GM18502 (cell line): ENCODE results near the gene GABPB2.
A peak's percentile ranks its signal among the peaks of the same experiment; 100 is the strongest.

Experiments used
- ATAC-seq: cut with Tn5 transposase; IDR thresholded peaks from one replicate; pipeline ENCODE4 v1.9.1; 2021; ENCODE audit warnings: mild to moderate bottlenecking; ENCODE audit not compliant: unreplicated experiment, poor library complexity

Gene GABPB2

DNA sequence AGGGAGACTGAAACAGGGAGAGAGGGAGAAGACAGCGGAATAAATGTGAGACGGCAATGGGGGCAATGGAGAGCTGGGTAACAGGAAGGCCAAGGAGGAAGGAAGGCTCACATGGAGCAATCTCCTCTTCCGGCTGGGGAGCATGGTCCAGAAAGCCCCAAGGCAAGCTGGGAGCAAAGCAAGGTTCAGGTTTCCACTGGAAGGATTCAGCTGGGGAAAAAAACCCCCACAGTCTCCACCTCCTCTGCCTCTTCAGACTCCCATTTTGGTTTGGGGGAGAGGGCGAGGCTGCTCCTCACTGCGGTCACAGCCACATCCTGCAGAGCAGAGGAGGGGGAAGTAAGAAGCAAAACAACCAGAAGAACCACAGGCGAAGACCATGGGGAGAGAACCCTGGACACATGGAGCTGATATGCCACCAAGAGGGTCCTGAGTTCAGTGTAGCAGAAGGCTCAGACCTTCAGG is 86.5 kb downstream of the GABPB2 start:
- ATAC-seq: no peak

DNA sequence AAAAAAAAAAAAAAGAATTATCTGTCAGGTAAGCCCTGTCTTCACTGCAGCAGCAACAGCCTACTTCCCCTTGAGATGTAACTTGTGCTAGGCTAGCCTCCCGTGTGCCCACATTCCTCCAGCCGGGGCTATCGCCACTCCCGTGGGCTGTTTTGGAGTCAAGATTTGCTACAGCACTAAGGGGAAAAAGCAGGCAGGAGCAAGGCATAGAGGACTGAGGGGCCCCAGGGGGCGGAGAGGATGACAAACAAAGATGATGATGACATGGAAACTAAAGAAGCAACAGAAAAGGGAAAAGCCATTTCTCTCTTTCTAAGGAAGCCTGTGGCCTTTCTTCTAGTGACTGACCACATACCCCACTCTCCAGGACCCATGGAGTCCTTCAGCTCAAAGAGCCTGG is 87.8 kb downstream of the GABPB2 start:
- no peak for ATAC-seq

DNA sequence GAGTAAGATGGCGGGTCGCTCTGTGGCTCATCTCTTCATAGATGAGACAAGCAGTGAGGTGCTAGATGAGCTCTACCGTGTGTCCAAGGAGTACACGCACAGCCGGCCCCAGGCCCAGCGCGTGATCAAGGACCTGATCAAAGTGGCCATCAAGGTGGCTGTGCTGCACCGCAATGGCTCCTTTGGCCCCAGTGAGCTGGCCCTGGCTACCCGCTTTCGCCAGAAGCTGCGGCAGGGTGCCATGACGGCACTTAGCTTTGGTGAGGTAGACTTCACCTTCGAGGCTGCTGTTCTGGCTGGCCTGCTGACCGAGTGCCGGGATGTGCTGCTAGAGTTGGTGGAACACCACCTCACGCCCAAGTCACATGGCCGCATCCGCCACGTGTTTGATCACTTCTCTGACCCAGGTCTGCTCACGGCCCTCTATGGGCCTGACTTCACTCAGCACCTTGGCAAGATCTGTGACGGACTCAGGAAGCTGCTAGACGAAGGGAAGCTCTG is 88.2 kb downstream of the GABPB2 start:
- ATAC-seq: no peak

DNA sequence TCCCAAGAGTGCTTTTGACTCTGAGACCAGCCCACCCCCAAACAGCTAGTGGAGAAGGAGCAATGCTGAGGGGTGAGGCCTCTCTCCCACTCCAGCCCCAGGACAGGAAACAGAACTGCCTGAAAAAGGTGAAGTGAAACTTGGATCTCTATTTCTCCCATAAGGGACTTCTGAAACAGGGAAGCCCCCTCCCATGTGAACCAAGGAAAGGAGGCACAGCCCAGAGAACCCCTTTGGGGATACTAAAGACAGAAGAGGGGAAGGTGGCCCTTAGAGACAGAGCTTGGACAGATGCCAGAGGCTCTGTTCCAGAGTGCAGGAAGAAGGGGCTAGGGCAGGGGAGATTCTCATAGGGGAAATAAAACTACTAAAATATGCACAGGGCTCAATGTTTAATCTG is 88.8 kb downstream of the GABPB2 start:
- no peak for ATAC-seq

DNA sequence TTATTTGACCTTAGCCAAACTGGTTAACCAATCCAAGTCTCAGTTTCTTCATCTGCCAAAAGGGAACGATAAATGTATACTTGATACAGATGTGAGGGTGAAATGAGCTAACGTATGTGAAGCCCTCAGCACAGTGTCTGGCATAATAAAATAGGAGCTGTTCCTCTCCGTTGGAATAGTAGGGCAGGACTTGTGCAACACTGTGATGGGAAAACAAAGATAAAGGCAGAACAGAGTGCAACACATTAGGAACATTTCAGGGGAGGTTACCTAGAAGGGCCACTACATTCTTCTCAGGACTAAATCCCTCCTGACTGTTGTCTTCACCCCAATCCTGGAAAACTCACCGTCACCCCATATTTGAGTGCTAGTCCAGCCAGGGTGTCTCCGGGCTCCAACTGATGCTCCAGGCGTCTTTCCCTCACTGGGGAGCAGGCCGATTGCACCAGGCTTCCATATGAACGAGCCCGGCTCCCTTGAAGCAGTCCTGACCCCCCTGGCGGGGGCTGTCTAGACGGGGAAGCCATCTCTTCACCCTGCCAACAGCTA is 94.2 kb downstream of the GABPB2 start:
- ATAC-seq: no peak

DNA sequence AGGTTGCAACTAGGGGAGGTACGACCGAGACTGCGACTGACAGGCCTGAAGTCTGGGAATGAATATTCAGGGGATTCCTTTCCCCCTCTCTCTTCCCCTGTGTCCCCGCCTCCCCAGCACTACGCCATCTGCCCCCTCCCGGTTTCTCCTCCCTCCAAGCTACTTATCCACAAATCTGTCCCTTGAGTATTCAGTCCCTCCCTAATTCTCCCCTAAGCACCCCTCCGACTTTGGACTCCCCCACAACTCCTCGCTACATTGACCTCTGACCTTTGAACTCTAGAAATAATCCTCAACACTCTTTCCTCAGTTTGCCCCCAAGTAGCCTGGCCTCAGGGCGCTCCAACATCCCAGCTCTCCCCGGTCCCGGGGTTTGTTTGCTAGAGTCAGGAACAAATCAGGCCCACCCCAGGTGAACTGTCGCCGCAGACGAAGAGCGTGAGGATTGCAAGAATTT is 94.7 kb downstream of the GABPB2 start:
- no peak for ATAC-seq

DNA sequence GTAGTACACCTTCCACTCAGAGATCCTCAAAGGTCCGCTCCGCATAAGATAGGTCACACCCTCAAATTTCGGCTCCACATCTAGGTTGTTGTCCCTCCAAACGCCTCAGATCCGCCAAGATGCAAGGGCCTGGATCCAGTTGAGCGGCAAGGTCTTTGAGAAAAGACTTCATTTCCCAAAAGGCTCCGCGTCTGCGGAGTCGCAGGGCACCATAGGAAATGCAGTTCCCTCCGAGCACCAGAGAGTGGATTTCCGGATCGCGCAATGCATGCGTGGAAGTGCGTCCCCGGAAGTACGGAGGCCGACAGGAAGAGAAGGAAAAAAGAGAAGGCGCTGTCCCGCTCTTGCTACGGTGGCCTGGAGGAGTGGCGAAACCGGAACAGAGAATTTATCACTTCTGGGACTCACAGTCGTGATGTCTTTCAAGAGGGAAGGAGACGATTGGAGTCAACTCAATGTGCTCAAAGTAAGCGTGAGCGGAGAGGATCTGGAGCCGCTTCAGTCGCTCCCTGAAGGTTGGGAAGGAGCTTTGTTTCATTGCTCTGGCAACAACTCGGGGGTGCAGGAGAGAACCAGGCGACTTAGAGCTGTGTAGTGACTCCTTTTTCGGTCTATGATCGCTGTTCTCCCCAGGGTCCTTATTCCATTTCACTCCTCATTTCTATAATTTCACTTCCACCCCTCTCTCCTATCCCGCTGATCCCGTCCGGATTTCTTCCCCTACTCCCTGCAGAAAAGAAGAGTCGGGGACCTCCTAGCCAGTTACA is 95.4 kb downstream of the GABPB2 start, which contains the start of the genes LYSMD1 and SCNM1:
Gene LYSMD1 (minus strand): TSS at position 165 of the 767 bp plus-strand sequence. CDS start 644 bp downstream, outside the sequence.
Gene SCNM1 (plus strand): TSS at position 407 of the 767 bp plus-strand sequence. CDS start 9 bp downstream, at position 416.
- peak; percentile 89 for ATAC-seq

DNA sequence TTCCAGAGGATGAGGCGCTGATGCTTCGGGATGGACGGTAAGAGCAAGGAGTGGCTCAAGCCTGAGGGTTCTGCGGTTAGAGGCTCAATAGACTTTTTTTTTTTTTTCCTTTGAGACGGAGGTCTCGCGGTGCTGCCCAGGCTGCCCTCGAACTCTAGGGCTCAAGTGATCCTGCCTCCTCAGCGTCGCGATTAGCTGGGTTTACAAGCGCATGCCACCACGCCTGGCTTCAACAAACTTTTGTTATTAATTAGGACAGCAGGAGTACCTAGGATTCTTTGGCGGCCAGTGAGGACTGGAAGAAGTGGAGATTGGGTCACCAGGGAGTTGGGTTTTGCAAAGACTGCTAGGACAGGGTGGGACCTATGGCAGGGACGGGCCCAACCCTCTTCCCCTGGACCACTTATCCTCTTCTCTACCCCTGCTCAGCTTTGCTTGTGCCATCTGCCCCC is 96.0 kb downstream of the GABPB2 start:
- no peak for ATAC-seq

DNA sequence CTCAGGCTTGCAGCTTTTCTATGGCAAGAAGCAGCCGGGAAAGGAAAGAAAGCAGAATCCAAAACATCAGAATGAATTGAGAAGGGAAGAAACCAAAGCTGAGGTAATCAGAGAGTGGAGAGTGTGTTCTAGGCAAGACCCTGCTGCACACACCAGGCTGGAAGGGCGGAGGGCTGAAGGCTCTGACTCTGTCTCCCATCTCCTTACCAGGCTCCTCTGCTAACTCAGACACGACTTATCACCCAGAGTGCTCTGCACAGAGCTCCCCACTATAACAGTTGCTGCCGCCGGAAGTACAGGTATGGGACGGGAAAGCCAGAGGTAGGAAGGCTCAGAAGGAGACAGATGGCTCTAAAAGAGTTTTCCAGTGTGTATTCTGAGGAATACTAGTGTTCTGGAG is 96.6 kb downstream of the GABPB2 start:
- no peak for ATAC-seq

DNA sequence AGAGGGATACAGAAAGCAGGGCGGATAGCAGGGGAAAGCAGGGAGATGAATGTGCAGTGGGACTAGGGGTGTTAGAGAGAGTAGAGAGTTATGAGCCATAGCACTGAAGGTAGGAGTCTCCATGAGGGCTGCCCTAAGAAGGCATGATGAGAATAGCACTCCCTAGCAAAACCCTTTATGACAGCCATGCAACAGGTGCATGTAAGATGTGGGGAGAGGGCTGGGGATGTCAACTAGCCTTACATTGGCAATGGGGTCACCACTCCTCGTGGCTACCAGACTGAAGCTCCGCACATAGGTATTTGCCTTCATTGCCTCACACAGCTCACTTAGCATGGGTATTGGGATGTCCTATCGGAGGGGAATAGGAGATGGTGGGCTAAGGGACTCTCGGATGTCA is 100.6 kb downstream of the GABPB2 start:
- ATAC-seq: no peak
